Loucy (cell line): ENCODE measurements around the gene SNUPN.

Experiments used
- H2AFZ ChIP-seq: fragments of 200-600 bp; sonication (generic); 2 replicates; pipeline ENCODE4 v1.6.0; 2016; ENCODE audit warnings: antibody characterized with exemption, mild to moderate bottlenecking, low read length, moderate library complexity
- H3F3A ChIP-seq: fragments of 200-600 bp; 2 replicates; pipeline ENCODE4 v1.6.0; 2016; ENCODE audit warnings: antibody characterized with exemption, low read depth, mild to moderate bottlenecking
- H3K27me3 ChIP-seq: fragments of 200-600 bp; sonication (generic); 2 replicates; pipeline ENCODE4 v1.6.1; 2014; ENCODE audit warnings: low read length, mild to moderate bottlenecking; ENCODE audit not compliant: insufficient read depth, poor library complexity, severe bottlenecking
- H3K36me3 ChIP-seq: fragments of 200-600 bp; sonication (generic); 2 replicates; pipeline ENCODE4 v1.6.1; 2016; ENCODE audit warnings: low read length; ENCODE audit not compliant: insufficient read depth
- H3K4me1 ChIP-seq: fragments of 200-600 bp; sonication (generic); 2 replicates; pipeline ENCODE4 v1.5.1; 2014; ENCODE audit warnings: low read length, mild to moderate bottlenecking; ENCODE audit not compliant: insufficient read depth, poor library complexity, severe bottlenecking
- H3K4me2 ChIP-seq: fragments of 200-600 bp; sonication (generic); 2 replicates; pipeline ENCODE4 v1.6.0; 2014; ENCODE audit warnings: antibody characterized with exemption, low read length, low read depth, mild to moderate bottlenecking; ENCODE audit not compliant: poor library complexity, severe bottlenecking
- H3K4me3 ChIP-seq: fragments of 200-600 bp; sonication (generic); 2 replicates; pipeline ENCODE4 v1.5.1; 2014; ENCODE audit warnings: low read length, mild to moderate bottlenecking, mixed read lengths; ENCODE audit not compliant: poor library complexity, severe bottlenecking
- H3K79me2 ChIP-seq: fragments of 200-600 bp; sonication (generic); 2 replicates; pipeline ENCODE4 v1.6.1; 2014; ENCODE audit warnings: low read length; ENCODE audit not compliant: insufficient read depth
- H3K9ac ChIP-seq: fragments of 200-600 bp; sonication (generic); 2 replicates; pipeline ENCODE4 v1.6.0; 2014; ENCODE audit warnings: mild to moderate bottlenecking, low read depth, low read length, moderate library complexity; ENCODE audit not compliant: poor library complexity, severe bottlenecking
- H3K9me2 ChIP-seq: fragments of 200-600 bp; sonication (generic); replicated peaks from 2 replicates; pipeline ENCODE4 v1.6.1; 2016; ENCODE audit warnings: low read depth, low read length, mixed read lengths
- H3K9me3 ChIP-seq: fragments of 200-600 bp; sonication (generic); 2 replicates; pipeline ENCODE4 v1.6.1; 2014; ENCODE audit warnings: mild to moderate bottlenecking, antibody characterized with exemption, low read length, low read depth; ENCODE audit not compliant: insufficient read depth
- H4K20me1 ChIP-seq: fragments of 200-600 bp; sonication (generic); 2 replicates; pipeline ENCODE4 v1.6.0; 2014; ENCODE audit warnings: antibody characterized with exemption, low read length, mild to moderate bottlenecking; ENCODE audit not compliant: insufficient read depth, poor library complexity, severe bottlenecking
- CTCF ChIP-seq: fragments of 200-600 bp; sonication (generic); conservative IDR thresholded peaks from 2 replicates; pipeline ENCODE4 v1.5.1; 2014; ENCODE audit warnings: mild to moderate bottlenecking, antibody characterized with exemption, low read length
- EZH2phosphoT487 ChIP-seq: fragments of 200-600 bp; IDR thresholded peaks from 2 replicates; pipeline ENCODE4 v1.6.1; 2018; ENCODE audit warnings: antibody characterized with exemption, mild to moderate bottlenecking, moderate library complexity, borderline replicate concordance

The SNUPN gene

GRCh38 chr15:75672646-75673425 lies 47.3 kb upstream of the SNUPN start:
- Histone ChIP-seq H3K9me2 (no peaks in the 10 kb centered on the region), H3K79me2 (no peaks in the 10 kb centered on the region), H3K4me3 (no peak overlapping the region), H3K9ac (no peak overlapping the region), H4K20me1 (no peaks in the 10 kb centered on the region), H3F3A (no peaks in the 10 kb centered on the region), H3K4me2 (no peak overlapping the region), H3K27me3 (no peaks in the 10 kb centered on the region), H3K9me3 (no peaks in the 10 kb centered on the region), H3K36me3 (no peaks in the 10 kb centered on the region), H2AFZ (no peak overlapping the region), H3K4me1 (no peaks in the 10 kb centered on the region)
- no peak for TF ChIP-seq CTCF
- TF ChIP-seq EZH2phosphoT487, result no peak

DNA sequence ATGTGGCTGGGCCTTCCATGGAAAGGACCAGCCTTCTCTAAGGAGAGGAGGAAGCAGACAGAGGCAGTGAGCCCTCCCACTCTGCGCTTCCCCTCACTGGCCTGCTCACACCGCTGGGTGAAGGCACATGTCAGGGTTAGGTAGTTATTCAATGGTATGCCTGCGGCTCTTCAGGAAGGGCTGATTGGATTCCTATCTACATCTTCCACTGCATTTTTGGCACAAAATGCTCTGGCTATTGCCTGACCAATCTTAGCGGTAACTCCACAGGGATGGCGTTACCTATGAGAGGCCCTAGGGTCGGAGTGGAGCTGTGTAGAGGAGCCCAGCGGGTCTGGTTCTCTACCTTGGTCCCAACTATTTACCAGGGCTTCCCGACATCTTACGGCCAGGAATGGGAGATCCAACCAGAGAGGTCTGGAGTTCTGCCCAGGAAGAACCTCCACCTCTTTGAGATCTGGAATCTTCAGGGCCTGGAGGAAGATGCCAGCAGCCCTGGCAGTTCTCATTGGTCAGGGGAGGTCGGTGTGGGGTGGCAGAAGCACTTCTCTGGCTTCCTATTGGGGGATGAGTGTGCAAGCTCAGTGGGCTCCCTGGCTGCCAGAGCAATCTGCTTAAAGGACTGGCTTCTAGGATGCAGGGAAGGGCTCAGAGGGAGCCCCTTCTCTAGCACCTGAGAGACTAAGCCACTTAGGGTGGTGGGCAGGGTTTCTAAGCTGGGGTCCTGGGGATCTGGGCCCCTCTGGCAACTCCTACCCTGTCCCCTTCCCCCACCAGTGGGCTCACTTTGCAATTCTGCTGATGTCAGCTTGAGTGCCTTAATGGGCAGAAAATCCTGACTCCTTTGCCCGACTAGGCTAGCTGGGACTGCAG lies 46.4 kb upstream of the SNUPN start:
- Histone ChIP-seq H4K20me1 (no peaks in the 10 kb centered on the region), H3F3A (no peaks in the 10 kb centered on the region), H3K4me3 (no peak overlapping the region), H3K9me3 (no peaks in the 10 kb centered on the region), H3K36me3 (no peaks in the 10 kb centered on the region), H3K9me2 (no peaks in the 10 kb centered on the region), H3K4me2 (no peak overlapping the region), H3K9ac (no peak overlapping the region), H3K27me3 (no peaks in the 10 kb centered on the region), H3K79me2 (no peaks in the 10 kb centered on the region), H3K4me1 (no peaks in the 10 kb centered on the region), H2AFZ (no peak overlapping the region)
- TF ChIP-seq EZH2phosphoT487 (no peak), CTCF (no peak)

GRCh38 chr15:75669879-75670212 lies 44.3 kb upstream of the SNUPN start:
- Histone ChIP-seq H3K79me2 (no peaks in the 10 kb centered on the region), H3K4me2 (no peak overlapping the region), H4K20me1 (no peaks in the 10 kb centered on the region), H3K9me3 (no peaks in the 10 kb centered on the region), H3K4me1 (no peaks in the 10 kb centered on the region), H3K27me3 (no peaks in the 10 kb centered on the region), H2AFZ (no peak overlapping the region), H3K9ac (no peak overlapping the region), H3K4me3 (no peak overlapping the region), H3K9me2 (no peaks in the 10 kb centered on the region), H3F3A (no peaks in the 10 kb centered on the region), H3K36me3 (no peaks in the 10 kb centered on the region)
- no peak for TF ChIP-seq CTCF
- TF ChIP-seq EZH2phosphoT487, result no peak
